NCI-H187 treated with DMSO at 0.1 percent for 48 hours (cell line): Measurements from ENCODE around the gene SLC7A7.
"Not testable (repeated sequence)": the region's sequence is repeated elsewhere in the genome, so short reads cannot be mapped to it uniquely, and the experiment has no call there.

Experiments
- DNase-seq: peaks from one replicate; lab custom pipeline; 2025; lab: John Stamatoyannopoulos, UW

Gene SLC7A7

GRCh38 chr14:22752422-22752821 is 62.8 kb downstream of the SLC7A7 start:
- DNase-seq = no peak

DNA sequence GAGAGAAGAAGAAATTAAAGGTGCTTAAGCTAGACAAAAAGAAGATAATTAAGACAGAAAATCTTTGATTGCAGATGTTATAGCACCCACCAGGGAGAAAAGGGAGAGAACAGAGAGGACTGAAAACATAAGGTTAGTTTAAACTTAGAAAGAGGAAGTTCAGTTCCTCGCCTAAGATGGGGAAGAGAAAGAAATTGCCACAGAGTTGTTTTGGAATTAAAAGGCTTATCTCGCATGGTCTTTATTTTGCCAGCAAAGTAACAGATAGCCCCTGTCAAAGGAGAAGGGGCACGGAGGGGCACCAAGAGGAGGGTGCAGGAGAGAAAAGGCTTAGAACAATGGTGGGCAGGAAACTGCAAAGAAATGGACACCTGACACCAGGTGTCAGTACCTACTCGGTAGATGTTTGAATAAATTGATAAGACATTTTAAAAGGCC is 66.6 kb downstream of the SLC7A7 start:
- no peak for DNase-seq

- DNase-seq = no peak
These were observed 67.0 kb downstream of the SLC7A7 start for GRCh38 chr14:22748206-22748605.

- no peak for DNase-seq
These were observed 67.5 kb downstream of the SLC7A7 start for GRCh38 chr14:22747769-22748168.

- DNase-seq = no peak
These were observed 75.2 kb downstream of the SLC7A7 start for GRCh38 chr14:22740020-22740419.

DNA sequence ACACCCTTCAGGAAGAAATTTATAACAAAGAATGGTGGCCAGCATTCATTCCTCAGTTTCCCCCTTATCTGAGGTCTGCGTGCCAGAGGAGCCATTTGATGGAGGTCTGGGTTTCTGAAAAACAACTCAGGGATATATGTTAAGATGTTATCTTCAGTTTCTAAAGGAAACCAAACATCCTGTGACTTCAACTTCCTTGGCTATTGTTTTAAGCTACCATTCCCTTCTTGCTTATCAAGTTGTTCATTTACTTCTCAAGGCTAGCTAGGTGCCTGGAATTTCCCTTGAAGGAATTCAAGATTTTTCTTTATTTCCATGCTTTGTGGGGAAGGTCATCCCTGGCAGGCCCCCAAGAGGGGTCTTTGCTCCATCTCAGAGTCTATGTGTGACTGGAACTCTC is 75.8 kb downstream of the SLC7A7 start:
- no peak for DNase-seq

- DNase-seq = no peak
These were observed 78.2 kb downstream of the SLC7A7 start for GRCh38 chr14:22737052-22737451.

DNA sequence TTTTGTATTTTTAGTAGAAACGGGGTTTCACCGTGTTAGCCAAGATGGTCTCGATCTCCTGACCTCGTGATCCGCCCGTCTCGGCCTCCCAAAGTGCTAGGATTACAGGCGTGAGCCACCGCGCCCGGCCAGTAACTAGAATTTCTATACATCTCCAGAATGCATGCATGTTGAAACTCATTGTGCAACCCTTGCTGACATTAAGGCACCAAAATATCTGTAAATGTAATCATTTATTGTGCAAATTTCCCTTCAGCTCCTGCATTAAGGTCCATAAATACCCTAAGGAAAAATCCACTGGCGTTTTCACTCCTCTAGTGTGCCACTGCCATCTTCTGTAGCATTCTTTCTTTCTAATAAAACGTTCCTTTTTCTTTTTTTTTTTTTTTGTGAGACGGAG is 78.9 kb downstream of the SLC7A7 start:
- not testable (repeated sequence) for DNase-seq

DNA sequence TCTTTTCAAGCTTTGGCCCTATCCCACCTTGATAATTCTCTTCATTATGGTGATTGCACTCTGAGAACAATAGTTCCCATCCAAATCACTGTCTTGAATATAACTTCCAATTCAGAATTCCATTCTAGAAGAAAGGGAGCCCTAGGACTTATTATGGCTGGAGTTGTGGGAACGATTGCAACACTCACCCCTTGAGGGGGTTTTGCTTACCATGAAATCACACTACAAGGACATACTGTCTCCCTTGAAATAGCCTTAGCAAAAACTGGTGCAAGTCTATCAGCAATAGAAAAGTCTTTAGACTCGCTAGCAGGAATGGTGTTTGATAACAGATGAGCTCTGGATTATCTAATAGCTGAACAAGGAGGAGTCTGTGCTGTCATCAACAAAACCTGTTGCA is 80.1 kb downstream of the SLC7A7 start:
- DNase-seq = no peak

DNA sequence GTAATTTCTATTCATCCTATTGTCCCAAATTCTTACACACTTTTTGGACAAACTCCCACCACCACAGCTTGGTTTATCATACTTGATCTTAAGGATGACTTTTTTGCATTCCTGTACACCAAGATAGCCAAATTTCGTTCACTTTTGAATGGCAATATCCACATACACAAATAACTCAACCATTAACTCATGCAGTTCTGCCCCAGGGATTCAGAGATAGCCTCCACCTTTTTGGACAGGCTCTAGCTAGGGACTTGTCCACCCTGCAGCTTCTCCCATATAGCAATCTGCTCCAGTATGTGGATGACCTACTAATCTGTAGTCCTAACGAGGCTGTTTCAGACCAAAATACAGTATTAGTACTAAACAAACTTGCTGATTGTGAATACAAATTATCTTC is 81.4 kb downstream of the SLC7A7 start:
- DNase-seq = no peak

DNA sequence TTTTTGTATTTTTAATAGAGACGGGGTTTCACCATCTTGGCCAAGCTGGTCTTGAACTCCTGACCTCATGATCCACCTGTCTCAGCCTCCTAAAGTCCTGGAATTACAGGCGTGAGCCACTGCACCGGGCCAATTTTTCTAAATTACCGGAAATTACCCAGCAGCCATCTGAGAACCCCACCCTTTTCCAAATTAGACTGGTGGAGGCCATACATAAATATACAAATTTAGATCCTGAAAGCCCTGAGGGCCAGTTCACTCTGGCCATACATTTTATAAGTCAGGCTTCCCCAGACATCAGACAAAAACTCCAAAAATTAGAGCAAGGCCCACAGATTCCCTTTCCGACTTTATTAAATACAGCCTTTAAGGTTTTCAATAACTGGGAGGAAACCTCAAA is 83.2 kb downstream of the SLC7A7 start:
- DNase-seq = not testable (repeated sequence)

DNA sequence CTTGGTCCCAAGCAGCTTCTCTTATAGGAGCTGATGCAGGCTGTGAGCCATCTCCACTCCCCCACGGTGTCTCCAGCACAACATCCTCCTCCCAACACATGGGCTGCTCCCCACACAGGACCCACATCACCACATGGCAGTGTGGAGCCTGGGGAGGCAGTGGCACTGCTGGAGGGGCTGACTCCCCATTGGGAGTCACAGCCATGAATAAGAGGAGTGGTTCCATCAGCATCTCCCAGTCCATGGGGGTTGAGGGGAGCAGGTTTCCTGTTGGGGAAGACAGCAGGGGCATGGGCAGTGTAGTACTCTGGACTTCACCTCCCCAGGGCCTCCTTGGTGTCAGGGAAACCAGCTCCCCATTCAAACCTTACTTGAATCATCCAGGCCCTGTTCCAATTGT is 89.2 kb downstream of the SLC7A7 start:
- no peak for DNase-seq

GRCh38 chr14:22725374-22725773 is 89.9 kb downstream of the SLC7A7 start:
- DNase-seq = not testable (repeated sequence)

DNA sequence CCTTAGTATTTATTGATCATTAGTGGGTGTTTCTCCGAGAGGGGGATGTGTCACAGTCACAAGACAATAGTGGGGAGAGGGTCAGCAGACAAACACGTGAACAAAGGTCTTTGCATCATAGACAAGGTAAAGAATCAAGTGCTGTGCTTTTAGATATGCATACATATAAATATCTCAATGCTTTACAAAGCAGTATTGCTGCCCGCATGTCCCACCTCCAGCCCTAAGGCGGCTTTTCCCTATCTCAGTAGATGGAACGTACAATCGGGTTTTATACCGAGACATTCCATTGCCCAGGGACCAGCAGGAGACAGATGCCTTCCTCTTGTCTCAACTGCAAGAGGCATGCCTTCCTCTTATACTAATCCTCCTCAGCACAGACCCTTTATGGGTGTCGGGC is 90.4 kb downstream of the SLC7A7 start:
- not testable (repeated sequence) for DNase-seq

DNA sequence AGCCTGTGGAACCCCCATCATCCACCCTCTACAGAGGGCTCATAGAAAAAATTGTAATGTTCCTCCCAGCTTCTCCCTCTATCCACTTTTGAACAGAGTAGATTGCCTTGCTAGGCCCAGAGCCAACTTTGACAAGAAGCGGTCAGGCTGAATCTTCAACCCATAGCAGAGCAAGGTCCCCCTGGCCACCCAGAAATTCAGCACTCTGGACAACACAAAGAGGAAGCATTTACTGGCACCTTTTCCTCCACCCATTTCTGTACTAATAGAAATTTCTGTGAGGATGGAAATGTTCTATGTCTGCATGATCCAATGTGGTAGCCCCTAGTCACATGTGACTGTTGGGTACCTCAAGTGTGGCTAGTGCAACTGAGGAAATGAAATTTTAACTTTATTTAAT is 91.4 kb downstream of the SLC7A7 start:
- no peak for DNase-seq
